GM21619 (cell line): ENCODE results near the gene PALD1.

Source experiments
- ATAC-seq: cut with Tn5 transposase; IDR thresholded peaks from one replicate; pipeline ENCODE4 v1.9.1; 2021; ENCODE audit not compliant: unreplicated experiment

Gene PALD1

GRCh38 chr10:70534281-70534680 is 55.7 kb downstream of the PALD1 start:
- no peak for ATAC-seq

- no peak for ATAC-seq
Observed at GRCh38 chr10:70535001-70535400, 56.4 kb downstream of the PALD1 start.

GRCh38 chr10:70535451-70535850 is 56.9 kb downstream of the PALD1 start:
- ATAC-seq, result no peak

GRCh38 chr10:70536196-70536861 is 57.8 kb downstream of the PALD1 start:
- no peak for ATAC-seq

- no peak for ATAC-seq
Observed at GRCh38 chr10:70537398-70538194, 59.0 kb downstream of the PALD1 start.

DNA sequence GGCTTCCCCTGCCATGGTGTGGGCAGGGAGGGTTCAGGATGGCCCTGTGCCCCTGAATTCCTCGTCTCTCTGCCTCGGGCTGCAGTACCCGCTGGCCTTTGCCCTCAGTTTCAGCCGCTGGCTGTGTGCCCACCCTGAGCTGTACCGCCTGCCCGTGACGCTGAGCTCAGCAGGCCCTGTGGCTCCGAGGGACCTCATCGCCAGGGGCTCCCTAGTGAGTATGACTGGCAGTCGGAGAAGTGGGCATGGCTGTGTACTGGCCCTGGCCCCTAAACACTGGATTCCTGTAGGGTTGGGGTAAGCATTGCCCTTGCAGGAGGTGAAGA is 59.6 kb downstream of the PALD1 start:
- no peak for ATAC-seq

- no peak for ATAC-seq
Observed at GRCh38 chr10:70538731-70539338, 60.3 kb downstream of the PALD1 start.

GRCh38 chr10:70539471-70539870 is 60.9 kb downstream of the PALD1 start:
- no peak for ATAC-seq

DNA sequence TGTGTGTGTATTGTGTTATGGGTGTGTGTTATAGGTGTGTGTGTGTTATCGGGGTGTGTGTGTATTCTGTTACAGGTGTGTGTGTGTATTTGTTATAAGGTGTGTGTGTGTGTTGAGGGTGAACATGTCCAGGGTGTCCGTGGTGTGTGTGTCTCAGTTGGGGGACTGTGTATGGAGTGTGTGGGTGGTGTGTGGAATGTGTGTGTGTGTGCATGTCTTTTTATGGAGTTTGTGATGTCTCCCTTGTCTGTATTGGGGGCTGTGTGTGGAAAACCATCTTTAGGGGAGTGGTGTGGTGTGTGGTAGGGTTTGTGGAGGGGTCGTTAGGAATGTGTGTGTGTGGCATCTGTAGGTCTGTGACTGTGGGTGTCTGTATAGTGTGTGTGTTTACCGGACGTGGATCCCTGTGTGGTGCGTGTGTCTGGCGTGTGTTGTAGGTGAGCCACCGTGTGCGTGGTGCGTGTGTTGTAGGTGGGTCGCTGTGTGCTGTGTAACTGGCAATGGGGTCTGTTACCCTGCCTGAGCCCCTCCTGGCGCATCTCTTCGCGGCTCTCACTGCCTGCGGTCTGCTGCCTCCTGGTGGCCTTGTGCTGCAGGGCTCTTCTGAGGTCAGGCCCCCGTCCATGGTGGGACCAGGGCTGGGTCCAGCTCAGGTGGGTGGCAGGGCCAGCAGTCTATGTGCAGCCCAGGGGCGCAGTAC is 61.7 kb downstream of the PALD1 start:
- no peak for ATAC-seq

GRCh38 chr10:70540789-70541360 is 62.3 kb downstream of the PALD1 start:
- ATAC-seq, result no peak

DNA sequence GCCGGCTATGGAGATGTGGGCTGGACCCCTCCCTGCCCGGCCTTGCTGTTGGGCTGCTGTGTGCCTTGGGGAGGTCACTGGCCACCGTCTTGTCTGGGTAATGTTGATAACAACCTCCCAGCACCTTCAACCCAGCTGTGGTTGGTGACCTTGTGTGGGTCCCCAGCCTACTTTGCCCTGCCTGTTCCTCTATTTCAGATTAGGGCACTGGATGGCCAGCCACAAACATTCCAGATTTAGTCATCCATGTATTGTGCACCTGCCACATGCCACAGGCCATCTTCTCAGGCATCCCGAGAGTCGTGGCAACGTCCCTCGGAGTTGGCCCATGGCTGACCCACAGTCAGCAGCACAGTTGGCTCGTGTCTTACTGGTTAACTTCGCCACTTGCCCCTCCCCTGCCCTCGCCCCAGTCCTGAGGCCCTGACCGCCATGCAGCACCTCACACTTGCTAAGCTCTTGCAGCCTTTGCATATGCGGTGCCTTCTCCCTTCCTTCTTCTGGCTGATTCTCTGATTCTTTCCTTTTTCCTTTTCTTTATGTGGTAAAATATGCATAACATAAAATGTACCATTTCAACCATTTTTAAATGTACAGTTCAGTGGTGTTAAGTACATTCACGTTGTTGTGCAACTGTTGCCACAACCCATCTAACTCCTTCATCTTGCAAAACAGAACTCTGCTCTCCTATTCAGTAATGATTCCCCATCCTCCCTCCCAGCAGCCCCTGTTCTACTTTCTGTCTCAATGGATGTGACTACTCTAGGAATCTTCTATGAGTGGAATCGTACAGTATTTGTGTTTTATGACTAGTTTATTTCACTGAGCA is 63.4 kb downstream of the PALD1 start:
- no peak for ATAC-seq

GRCh38 chr10:70542565-70542938 is 64.0 kb downstream of the PALD1 start:
- ATAC-seq, result no peak

GRCh38 chr10:70543911-70544310 is 65.3 kb downstream of the PALD1 start:
- no peak for ATAC-seq

DNA sequence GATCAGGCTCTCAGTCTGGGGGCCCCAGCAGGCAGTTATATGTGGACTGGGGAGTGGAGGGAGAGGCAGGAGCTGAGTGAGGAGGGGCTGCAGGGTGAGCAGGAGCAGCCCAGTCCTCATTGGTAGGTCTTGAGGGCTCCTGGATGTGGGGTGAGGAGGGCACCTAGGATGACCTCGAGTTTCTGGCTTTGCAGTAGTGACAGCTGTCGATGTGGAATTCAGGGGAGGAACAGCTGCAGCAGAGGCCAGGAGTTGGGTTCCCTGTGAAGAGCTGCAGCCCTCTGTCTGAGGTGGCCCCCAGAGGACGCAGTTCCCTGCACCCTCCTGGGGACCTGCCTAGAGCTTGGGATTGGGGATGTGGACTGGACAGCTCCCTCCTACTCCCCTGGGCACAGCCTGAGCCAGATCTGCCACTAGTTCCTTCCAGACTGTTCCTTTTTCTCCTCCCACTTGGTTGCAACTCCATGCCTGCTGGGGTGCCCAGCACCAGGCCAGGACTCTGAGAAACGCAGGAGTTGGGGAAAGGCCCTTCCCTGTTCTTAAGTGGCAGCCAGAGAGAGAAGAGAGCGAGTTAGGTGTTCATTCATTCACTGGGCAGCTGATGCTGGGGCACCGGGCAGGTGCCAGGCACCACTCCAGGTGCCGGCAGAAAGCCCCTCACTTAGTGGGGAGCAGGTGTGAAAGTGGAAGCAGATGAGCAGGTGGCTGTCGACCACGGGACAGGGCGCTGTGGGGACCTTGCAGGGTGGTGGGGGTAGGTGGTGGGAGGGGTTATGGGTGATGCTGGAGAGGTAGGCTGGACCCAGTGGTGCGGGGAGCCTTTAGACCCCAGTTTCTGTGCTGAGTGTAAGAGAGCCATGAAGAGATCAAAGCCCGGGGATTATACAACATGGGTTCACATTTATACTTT is 66.1 kb downstream of the PALD1 start:
- no peak for ATAC-seq

- ATAC-seq, result no peak
Observed at GRCh38 chr10:70546584-70546983, 68.0 kb downstream of the PALD1 start.

GRCh38 chr10:70549351-70549961 is 70.9 kb downstream of the PALD1 start:
- ATAC-seq, result no peak

- peak; percentile 5 for ATAC-seq
Observed at GRCh38 chr10:70549962-70550458, 71.4 kb downstream of the PALD1 start.

GRCh38 chr10:70550459-70550858 is 71.9 kb downstream of the PALD1 start:
- no peak for ATAC-seq

- ATAC-seq, result no peak
Observed at GRCh38 chr10:70551466-70551865, 72.9 kb downstream of the PALD1 start.
